SK-N-MC (cell line): ENCODE data around the gene HLA-DRB5.
"Not testable (repeated sequence)": the region's sequence is repeated elsewhere in the genome, so short reads cannot be mapped to it uniquely, and the experiment has no call there.

Experiments
- DNase-seq: peaks from one replicate; pipeline ENCODE4 v3.0.0-alpha.2; 2011; ENCODE audit warnings: low read depth, low spot score
- H3K27ac ChIP-seq: fragments of 200-600 bp; sonication (generic); 2 replicates; pipeline ENCODE4 v1.5.1; 2016; ENCODE audit warnings: mixed run types
- H3K36me3 ChIP-seq: fragments of 200-600 bp; sonication (generic); 2 replicates; pipeline ENCODE4 v1.6.1; 2017; ENCODE audit warnings: antibody characterized with exemption, low read length, mixed read lengths; ENCODE audit not compliant: insufficient read depth
- H3K4me3 ChIP-seq: fragments of 200-600 bp; sonication (generic); 2 replicates; pipeline ENCODE4 v1.5.1; 2016
- H3K9ac ChIP-seq: fragments of 200-600 bp; sonication (generic); 2 replicates; pipeline ENCODE4 v1.8.0; 2017; ENCODE audit warnings: mixed run types, mixed read lengths; ENCODE audit not compliant: insufficient read length
- H3K9me3 ChIP-seq: fragments of 200-600 bp; sonication (generic); 2 replicates; pipeline ENCODE4 v1.6.1; 2017; ENCODE audit warnings: low read depth, mild to moderate bottlenecking, antibody characterized with exemption, low read length, moderate library complexity, mixed read lengths
- EZH2 ChIP-seq: fragments of 200-600 bp; sonication (generic); IDR thresholded peaks from one replicate; pipeline ENCODE4 v1.6.1; 2017; ENCODE audit warnings: antibody characterized with exemption
- FOXP2 ChIP-seq: optimal IDR thresholded peaks from 2 replicates; pipeline ENCODE3; 2011; ENCODE audit warnings: mild to moderate bottlenecking, moderate library complexity; ENCODE audit not compliant: insufficient read depth; ENCODE audit errors: extremely low read length, control extremely low read depth
- POLR2AphosphoS5 ChIP-seq: IDR thresholded peaks from 2 replicates; pipeline ENCODE4 v1.6.1; 2012; ENCODE audit warnings: mild to moderate bottlenecking, low read depth, low read length, borderline replicate concordance

The HLA-DRB5 gene

GRCh38 chr6:32559747-32560146 is 29.7 kb upstream of the HLA-DRB5 start:
- TF ChIP-seq POLR2AphosphoS5 = no peak
- no peak for TF ChIP-seq EZH2
- no peak for TF ChIP-seq FOXP2
- H3K9ac ChIP-seq = no peak overlapping the region
- H3K9me3 ChIP-seq = no peaks in the 10 kb centered on the region
- DNase-seq = no peak
- H3K36me3 ChIP-seq = no peaks in the 10 kb centered on the region
- H3K4me3 ChIP-seq = no peak overlapping the region
- H3K27ac ChIP-seq = no peak overlapping the region

DNA sequence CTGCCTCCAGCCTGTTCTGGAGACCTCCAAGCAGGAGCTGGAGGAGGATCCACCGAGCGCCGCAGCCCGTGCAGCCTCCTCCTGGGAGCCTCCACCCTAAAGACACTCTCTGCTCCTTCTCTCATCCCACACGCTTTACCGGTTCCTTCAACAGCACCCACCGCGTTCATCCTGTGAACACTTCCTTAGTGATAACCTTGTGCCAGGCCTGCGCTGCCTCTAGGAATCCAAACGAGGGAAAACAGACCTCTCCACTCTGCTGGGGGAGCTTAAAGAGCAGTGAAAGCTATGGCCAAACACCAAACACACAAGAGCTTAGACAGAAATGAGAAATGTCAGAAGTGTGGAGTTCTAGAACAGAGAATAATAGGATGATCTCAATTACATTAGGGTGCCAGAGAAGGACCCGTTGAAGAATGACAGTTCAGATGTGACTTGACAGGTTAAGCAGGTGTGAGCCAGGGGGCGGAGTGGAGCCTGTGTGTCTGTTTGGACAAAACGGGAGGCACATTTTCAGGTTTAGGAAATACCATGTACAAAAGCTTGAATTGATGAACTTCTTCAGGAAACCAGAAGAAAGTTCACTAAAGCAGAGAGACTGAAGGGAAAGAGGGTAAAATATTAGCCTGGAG is 28.5 kb upstream of the HLA-DRB5 start:
- Histone ChIP-seq H3K27ac (no peak overlapping the region), H3K9me3 (no peaks in the 10 kb centered on the region), H3K4me3 (no peak overlapping the region), H3K36me3 (no peaks in the 10 kb centered on the region), H3K9ac (no peak overlapping the region)
- no peak for TF ChIP-seq EZH2
- TF ChIP-seq POLR2AphosphoS5 = no peak
- no peak for TF ChIP-seq FOXP2
- DNase-seq = no peak

GRCh38 chr6:32554116-32554965 is 24.3 kb upstream of the HLA-DRB5 start:
- Histone ChIP-seq H3K27ac (no peak overlapping the region), H3K36me3 (no peaks in the 10 kb centered on the region), H3K9me3 (no peaks in the 10 kb centered on the region), H3K4me3 (no peak overlapping the region), H3K9ac (no peak overlapping the region)
- no peak for TF ChIP-seq FOXP2
- TF ChIP-seq EZH2 = no peak
- no peak for TF ChIP-seq POLR2AphosphoS5
- no peak for DNase-seq

DNA sequence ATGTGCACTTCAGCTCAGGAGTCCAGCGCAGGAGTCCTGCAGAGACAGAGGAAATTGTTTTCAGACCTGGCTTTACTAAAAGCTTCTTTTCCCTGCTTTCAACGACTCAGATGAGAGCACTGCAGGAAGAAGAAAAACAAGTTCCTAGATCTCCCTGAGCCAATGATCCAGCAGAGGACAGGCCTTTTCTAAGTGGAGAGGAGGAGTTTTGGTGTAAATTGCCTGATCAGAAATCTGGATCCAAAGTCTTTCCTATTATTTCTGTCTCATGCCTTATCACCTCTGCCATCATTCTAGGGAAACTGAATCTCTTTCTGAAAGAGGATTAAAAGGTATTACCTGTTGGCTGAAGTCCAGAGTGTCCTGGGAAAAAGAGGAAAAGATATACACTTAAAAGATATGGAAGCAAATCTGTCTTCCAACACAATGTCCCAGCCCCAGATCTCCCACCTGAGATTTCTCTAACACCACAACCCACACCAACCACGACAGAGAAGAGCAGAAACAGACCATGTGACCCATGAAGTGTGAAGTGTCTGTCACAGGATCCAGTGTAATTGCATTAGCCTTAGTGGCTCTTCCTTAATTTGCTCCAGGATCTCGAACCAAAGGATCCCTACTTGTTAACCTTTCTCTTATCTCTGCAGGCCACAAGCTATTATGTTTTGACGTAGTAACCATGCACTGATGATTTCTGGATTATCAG is 23.1 kb upstream of the HLA-DRB5 start:
- Histone ChIP-seq H3K36me3 (no peaks in the 10 kb centered on the region), H3K27ac (no peak overlapping the region), H3K9me3 (no peaks in the 10 kb centered on the region), H3K4me3 (no peak overlapping the region), H3K9ac (no peak overlapping the region)
- no peak for TF ChIP-seq EZH2
- no peak for TF ChIP-seq POLR2AphosphoS5
- no peak for TF ChIP-seq FOXP2
- no peak for DNase-seq

DNA sequence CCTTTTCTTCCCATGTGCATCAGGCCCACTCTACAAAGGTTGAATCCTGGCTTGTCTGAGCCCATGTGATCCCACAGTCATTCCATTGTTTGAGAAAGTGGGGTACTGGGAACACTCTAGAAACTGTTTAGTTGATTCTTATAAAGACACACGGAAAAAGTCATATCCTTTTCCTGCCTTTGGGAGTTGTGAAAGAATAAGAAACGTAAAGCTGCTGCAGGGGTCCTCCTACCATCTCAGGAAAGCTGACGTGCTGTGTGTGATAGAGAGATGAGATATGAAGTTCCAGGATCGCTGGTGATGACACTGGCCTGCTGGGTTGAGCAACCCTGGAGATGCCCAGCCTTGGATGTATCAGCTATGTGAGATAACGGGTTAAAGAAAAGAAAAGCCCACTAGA is 21.3 kb upstream of the HLA-DRB5 start:
- TF ChIP-seq FOXP2 (no peak), EZH2 (no peak), POLR2AphosphoS5 (no peak)
- H3K36me3 ChIP-seq = no peaks in the 10 kb centered on the region
- H3K9ac ChIP-seq = no peak overlapping the region
- H3K4me3 ChIP-seq = no peak overlapping the region
- H3K9me3 ChIP-seq = no peaks in the 10 kb centered on the region
- DNase-seq = no peak
- H3K27ac ChIP-seq = no peak overlapping the region

GRCh38 chr6:32539839-32540238 is 9.8 kb upstream of the HLA-DRB5 start:
- TF ChIP-seq EZH2 = no peak
- TF ChIP-seq POLR2AphosphoS5 = no peak
- no peak for TF ChIP-seq FOXP2
- no peaks in the 10 kb centered on the region for H3K9me3 ChIP-seq
- no peak overlapping the region for H3K4me3 ChIP-seq
- DNase-seq = no peak
- H3K9ac ChIP-seq = no peak overlapping the region
- no peak overlapping the region for H3K27ac ChIP-seq
- H3K36me3 ChIP-seq = no peaks in the 10 kb centered on the region

GRCh38 chr6:32530431-32530793 is 325 bp upstream of the HLA-DRB5 start:
- H3K9me3 ChIP-seq, H3K4me3 ChIP-seq, DNase-seq, H3K36me3 ChIP-seq, H3K9ac ChIP-seq, H3K27ac ChIP-seq: not testable (repeated sequence)

GRCh38 chr6:32522302-32523047 is 7.6 kb downstream of the HLA-DRB5 start:
- no peak for DNase-seq
- no peak for TF ChIP-seq POLR2AphosphoS5
- TF ChIP-seq EZH2 = no peak
- no peak for TF ChIP-seq FOXP2
- Histone ChIP-seq H3K4me3 (no peak overlapping the region; the same call in 1 of the 2 replicates), H3K27ac (no peak overlapping the region), H3K9me3 (no peaks in the 10 kb centered on the region), H3K9ac (no peak overlapping the region), H3K36me3 (no peaks in the 10 kb centered on the region)
